Activated CD4-positive, alpha-beta T cell treated with anti-CD3 and anti-CD28 coated beads for 36 hours (primary cell): Measurements from ENCODE around the gene URI1. TPM values are rescaled to one million over a fixed set of nuclear protein-coding genes. Genes with fewer than 3 reads are reported as not detected.
A peak's percentile ranks its signal among the peaks of the same experiment; 100 is the strongest.
"Not testable (repeated sequence)": the region's sequence is repeated elsewhere in the genome, so short reads cannot be mapped to it uniquely, and the experiment has no call there.

Source experiments
- ATAC-seq: fragments of 200-7000 bp; cut with Tn5 transposase; one replicate; pipeline ENCODE4 v1.10.0; 2021; ENCODE audit warnings: mild to moderate bottlenecking, moderate library complexity
- CTCF ChIA-PET: fragments of 350-600 bp; sonication (Branson Sonifier 250); formaldehyde crosslinking; loops from one replicate; lab custom pipeline; 2021; ENCODE audit warnings: antibody characterized with exemption; lab: Charles Lee
- POLR2A ChIA-PET: fragments of 350-600 bp; sonication (Branson Sonifier 250); formaldehyde crosslinking; loops from one replicate; lab custom pipeline; 2021; ENCODE audit warnings: antibody characterized with exemption, inconsistent platforms; lab: Charles Lee
- DNase-seq: peaks from one replicate; pipeline ENCODE4 v3.0.0-alpha.2; 2020
- H3K27ac Mint-ChIP-seq: one replicate; pipeline ENCODE4 v1.8.0; 2021; ENCODE audit warnings: mixed read lengths
- H3K27me3 Mint-ChIP-seq: one replicate; pipeline ENCODE4 v1.8.0; 2021; ENCODE audit warnings: mixed read lengths
- H3K36me3 Mint-ChIP-seq: one replicate; pipeline ENCODE4 v1.8.0; 2021; ENCODE audit warnings: low read depth, mixed read lengths
- H3K4me1 Mint-ChIP-seq: one replicate; pipeline ENCODE4 v1.8.0; 2021; ENCODE audit warnings: mixed read lengths
- H3K4me3 Mint-ChIP-seq: one replicate; pipeline ENCODE4 v1.8.0; 2021; ENCODE audit warnings: mild to moderate bottlenecking, moderate library complexity, mixed read lengths
- H3K9me3 Mint-ChIP-seq: one replicate; pipeline ENCODE4 v1.8.0; 2021; ENCODE audit warnings: low read depth, mixed read lengths
- intact Hi-C, 2 experiments: fragments of 100-400 bp; cut with DNase I in 1 of 2; cut with micrococcal nuclease in 1 of 2; formaldehyde crosslinking; loops; one replicate each; pipeline versions ENCODE4 v1.14.2 to v1.15.1; 2022 to 2024; cut with DNase I, micrococcal nuclease
- total RNA-seq, 2 experiments: library from RNA; stranded (reverse); gene quantifications; one replicate each; pipeline ENCODE4 v1.2.3, GENCODE V29; 2021

The URI1 gene
- total RNA-seq, 2 experiments from 2014 or later: 61.3 to 69.7 TPM

DNA sequence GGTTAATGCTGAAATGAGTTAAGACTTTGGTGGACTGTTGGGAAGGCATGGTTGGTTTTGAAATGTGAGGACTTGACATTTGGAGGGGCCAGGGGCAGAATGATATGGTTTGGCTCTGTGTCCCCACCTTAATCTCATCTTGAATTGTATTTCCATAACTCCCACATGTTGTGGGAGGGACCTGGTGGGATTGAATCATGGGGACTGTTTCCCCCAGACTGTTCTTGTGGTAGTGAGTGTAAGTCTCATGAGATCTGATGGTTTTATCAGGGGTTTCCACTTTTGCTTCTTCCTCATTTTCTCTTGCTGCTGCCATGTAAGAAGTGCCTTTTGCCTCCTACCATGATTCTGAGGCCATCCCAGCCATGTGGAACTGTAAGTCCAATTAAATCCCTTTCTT lies 101.0 kb downstream of the URI1 start:
- DNase-seq, H3K27ac Mint-ChIP-seq, H3K9me3 Mint-ChIP-seq, H3K4me3 Mint-ChIP-seq, H3K4me1 Mint-ChIP-seq, intact Hi-C loops, ATAC-seq, H3K27me3 Mint-ChIP-seq: not testable (repeated sequence)
- H3K36me3 Mint-ChIP-seq: peaks cover 13% of the 10 kb centered on the region
- CTCF ChIA-PET: interaction anchor here (1.1 kb wide), 1 partner anchor 10 kb away, joined by 4 read pairs; no protein-coding TSS in a partner anchor
- POLR2A ChIA-PET: interaction anchor here (0.6 kb wide), 1 partner anchor 18 kb away, joined by 4 read pairs; no protein-coding TSS in a partner anchor

DNA sequence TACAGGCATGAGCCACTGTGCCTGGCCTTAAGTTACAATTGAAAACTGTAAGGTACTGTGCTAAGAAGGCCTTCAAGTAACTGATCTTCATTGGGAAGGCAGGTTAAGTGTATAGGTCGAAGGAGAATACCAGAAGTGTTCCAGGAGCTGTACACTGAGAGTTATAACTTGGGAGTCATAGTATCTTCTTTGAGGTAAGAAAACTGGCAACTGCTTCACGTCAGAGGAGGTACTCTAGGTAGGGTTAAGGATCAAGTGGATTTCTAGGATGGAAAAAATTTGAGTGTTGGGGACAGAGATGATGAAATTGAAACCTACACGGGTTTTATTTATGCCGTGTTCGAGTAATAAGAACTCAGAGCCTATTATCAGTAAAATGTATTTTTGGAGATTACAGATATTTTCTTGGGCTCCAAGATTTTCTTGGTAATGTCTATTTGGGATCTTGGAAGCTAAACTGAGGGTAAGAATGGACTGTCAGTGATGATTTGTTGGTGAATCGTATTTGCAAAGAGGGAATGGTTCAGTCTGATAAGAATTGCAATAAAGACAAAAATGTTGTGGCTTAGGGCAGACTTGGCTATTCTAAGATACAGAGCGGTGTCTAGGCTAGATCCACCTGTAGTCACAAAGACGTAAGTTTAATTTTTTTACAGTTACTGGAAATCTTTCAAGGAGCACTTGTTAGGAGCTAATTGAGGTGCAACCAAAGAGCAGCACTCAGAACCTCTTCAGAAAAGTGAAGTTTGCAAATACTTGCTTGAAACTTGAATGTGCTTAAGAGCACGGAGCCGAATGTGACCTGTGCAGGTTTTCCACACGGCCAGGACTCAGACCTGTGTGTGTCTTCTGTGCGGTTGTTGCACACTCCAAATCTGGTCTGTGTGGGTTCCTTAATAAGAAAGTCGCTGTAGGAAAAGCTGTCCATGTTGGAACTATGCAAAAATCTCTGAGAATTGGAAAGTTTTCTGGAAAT lies 102.5 kb downstream of the URI1 start:
- Mint-ChIP-seq H3K4me3 (no peak overlapping the region), H3K27ac (no peak overlapping the region), H3K36me3 (peaks cover 6% of the 10 kb centered on the region), H3K4me1 (peaks cover 2% of the 10 kb centered on the region), H3K9me3 (peaks cover 2% of the 10 kb centered on the region), H3K27me3 (no peaks in the 10 kb centered on the region)
- DNase-seq (no peak), ATAC-seq (no peak)
- ChIA-PET CTCF (no interaction called here), POLR2A (no interaction called here)
- intact Hi-C loops: no loop called here

DNA sequence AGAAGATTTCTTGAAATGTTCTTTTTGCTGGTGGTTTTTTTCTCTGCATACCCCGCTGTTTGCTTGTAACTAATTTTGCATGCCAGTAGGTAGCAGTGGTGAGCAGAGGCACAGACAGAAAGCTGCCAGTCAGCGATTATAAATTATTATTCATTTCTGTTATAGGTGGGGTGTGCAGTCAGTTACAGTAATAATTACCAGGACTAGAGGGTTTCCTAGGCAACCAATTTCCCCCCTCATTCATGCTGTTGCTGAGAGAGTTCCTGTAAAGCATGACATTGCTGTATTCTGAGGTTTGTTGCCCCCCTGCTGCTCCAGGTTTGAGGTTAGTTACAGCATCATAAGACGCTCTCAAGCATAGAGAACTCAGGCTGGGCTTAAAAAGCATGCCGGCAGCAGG lies 104.5 kb downstream of the URI1 start:
- Mint-ChIP-seq H3K4me1 (peaks cover 2% of the 10 kb centered on the region), H3K36me3 (peaks cover 3% of the 10 kb centered on the region), H3K27me3 (no peaks in the 10 kb centered on the region), H3K9me3 (no peaks in the 10 kb centered on the region), H3K4me3 (no peak overlapping the region), H3K27ac (no peak overlapping the region)
- CTCF ChIA-PET: interaction anchor here (1.0 kb wide), 1 partner anchor 11 kb away, joined by 3 read pairs; no protein-coding TSS in a partner anchor
- DNase-seq (peak; percentile 19), ATAC-seq (peak; percentile 66)
- POLR2A ChIA-PET: no interaction called here
- intact Hi-C loops: no loop called here

DNA sequence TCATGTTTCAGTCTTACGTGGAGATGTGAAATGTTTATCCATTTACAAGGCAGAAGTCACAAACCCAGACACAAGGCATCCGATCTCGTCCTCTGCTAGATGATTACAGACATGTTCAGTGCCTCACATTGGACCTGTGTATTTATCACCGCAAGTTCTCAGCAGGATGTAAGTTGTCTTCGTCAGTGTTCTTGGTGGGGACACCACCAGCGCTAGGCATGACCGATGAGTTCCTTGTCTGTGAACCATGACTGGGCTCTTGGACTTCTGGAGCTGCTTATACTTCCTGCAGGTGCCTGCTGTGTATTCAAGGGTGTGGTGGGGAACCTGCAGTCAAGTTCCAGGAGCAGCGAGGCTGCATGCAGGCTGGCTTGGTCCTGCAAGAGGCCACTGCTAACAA lies 105.4 kb downstream of the URI1 start:
- DNase-seq (no peak), ATAC-seq (no peak)
- ChIA-PET POLR2A (no interaction called here), CTCF (no interaction called here)
- no peaks in the 10 kb centered on the region for H3K27me3 Mint-ChIP-seq
- intact Hi-C loops: no loop called here
- H3K4me1 Mint-ChIP-seq: peaks cover 2% of the 10 kb centered on the region
- H3K9me3 Mint-ChIP-seq: no peaks in the 10 kb centered on the region
- no peak overlapping the region for H3K4me3 Mint-ChIP-seq
- H3K27ac Mint-ChIP-seq: no peak overlapping the region
- H3K36me3 Mint-ChIP-seq: no peaks in the 10 kb centered on the region

DNA sequence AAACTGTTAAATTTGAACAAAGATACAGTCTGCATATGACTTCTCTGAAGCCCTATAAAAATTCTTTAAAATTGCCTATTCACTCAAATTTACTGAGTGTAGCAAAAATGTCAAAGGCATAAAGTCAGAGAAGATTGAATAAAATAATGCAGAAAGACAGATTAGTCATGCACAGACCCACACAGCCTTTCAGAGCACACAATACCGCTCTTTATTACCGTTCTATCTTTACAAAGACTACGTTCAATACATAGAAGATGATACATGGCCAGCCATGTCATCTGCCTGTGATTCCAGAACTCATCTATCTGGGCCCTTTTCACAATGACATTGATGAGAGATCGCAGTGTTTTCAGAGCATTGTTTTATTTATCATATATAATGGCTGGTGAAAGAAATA lies 107.2 kb downstream of the URI1 start:
- H3K36me3 Mint-ChIP-seq: no peaks in the 10 kb centered on the region
- intact Hi-C loops: no loop called here
- ATAC-seq (no peak), DNase-seq (no peak)
- H3K27ac Mint-ChIP-seq: no peak overlapping the region
- ChIA-PET CTCF (interaction anchor here (1.3 kb wide), 1 partner anchor 40 kb away, joined by 3 read pairs; no protein-coding TSS in a partner anchor), POLR2A (no interaction called here)
- H3K9me3 Mint-ChIP-seq: no peaks in the 10 kb centered on the region
- H3K27me3 Mint-ChIP-seq: no peaks in the 10 kb centered on the region
- no peak overlapping the region for H3K4me3 Mint-ChIP-seq
- H3K4me1 Mint-ChIP-seq: peaks cover 2% of the 10 kb centered on the region

DNA sequence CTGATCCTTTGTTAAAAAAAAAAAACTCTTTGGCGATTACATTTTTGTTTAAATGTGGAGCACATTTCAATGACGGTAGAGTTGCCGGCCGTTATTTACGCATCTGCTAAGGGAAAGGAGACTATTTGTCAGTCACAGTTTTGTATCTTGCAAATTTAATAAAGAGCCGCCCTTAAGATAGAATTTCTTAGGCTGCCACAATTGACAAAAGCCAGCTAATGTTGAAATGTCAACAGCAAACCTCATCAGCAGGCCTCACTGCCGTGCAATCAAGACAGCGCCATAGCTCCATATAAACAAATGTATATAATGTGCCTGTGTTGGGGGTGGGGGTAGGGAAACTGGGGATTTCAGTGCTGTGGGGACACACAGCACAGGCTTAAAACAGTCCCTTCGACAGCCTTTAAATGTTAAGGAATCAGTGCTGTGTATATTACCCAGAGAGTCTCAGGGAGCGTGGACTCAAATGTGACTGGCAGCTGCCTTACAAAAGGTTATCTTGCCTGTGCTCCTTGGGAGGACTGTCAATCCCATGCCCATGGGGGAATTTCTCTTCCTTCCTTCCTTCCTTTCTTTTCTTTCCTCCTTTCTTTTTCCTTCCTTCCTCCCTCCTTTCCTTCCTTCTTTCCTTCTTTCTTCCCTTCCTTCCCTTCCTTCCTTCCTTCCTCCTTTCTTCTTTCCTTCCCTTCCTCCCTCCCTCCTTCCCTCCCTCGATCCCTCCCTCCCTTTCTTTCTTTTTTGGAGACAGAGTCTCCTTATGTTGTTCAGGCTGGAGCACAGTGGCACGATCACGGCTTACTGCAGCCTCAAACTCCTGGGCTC lies 108.0 kb downstream of the URI1 start:
- H3K27me3 Mint-ChIP-seq: no peaks in the 10 kb centered on the region
- CTCF ChIA-PET: interaction anchor here (1.3 kb wide), 1 partner anchor 41 kb away, joined by 3 read pairs; no protein-coding TSS in a partner anchor
- H3K4me3 Mint-ChIP-seq: no peak overlapping the region
- intact Hi-C loops: no loop called here
- H3K4me1 Mint-ChIP-seq: peaks cover 2% of the 10 kb centered on the region
- no peaks in the 10 kb centered on the region for H3K9me3 Mint-ChIP-seq
- no peak overlapping the region for H3K27ac Mint-ChIP-seq
- POLR2A ChIA-PET: no interaction called here
- DNase-seq: no peak
- H3K36me3 Mint-ChIP-seq: no peaks in the 10 kb centered on the region
- ATAC-seq: no peak

DNA sequence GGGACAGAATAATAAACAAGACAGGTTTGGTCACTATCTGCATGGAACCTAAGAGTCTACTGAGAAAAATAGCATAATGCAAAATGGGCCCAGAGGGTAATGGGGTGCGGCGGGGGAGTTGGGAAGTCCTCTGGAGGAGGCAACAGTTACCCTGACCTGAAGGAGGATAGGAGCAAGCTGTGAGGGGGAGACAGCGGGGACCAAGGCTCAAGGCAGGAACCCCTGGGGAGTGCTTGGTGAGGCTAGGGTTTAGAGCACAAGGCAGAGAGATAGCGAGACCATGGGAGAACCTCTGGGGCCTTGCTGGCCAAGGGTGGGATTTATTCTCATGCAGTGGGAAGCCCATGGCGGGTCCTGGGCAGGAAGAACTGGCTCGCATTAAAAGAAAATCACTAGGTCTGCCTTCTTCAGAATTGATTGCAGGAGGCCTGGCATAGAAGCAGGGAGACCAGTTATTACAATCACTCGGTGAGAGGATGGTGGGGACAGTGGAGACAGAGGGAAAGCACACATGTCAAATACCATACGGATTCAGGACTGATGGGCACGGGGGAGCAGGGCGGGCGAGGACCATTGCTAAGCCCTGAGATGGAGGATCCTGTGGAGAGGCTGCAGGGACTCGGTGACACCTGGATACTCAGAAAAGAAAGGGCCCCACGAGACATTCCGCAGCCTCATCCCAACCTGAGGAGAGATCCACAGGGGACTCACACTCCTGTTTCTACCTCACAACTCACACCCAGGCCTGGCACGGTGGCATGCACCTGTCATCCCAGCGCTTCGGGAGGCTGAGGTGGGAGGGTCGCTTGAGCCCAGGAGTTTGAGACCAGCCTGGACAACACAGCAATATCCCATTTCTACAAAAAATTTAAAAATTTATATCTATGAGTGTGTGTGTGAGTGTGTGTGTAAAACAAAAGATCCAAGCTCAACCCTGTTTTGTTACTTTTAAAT lies 110.4 kb downstream of the URI1 start:
- H3K27me3 Mint-ChIP-seq: no peaks in the 10 kb centered on the region
- H3K4me3 Mint-ChIP-seq: no peak overlapping the region
- ChIA-PET POLR2A (no interaction called here), CTCF (interaction anchor here (0.7 kb wide), 1 partner anchor 28 kb away, joined by 3 read pairs; no protein-coding TSS in a partner anchor)
- DNase-seq: no peak
- ATAC-seq: no peak
- no peaks in the 10 kb centered on the region for H3K9me3 Mint-ChIP-seq
- H3K36me3 Mint-ChIP-seq: no peaks in the 10 kb centered on the region
- H3K4me1 Mint-ChIP-seq: no peaks in the 10 kb centered on the region
- H3K27ac Mint-ChIP-seq: no peak overlapping the region
- intact Hi-C loops: no loop called here

DNA sequence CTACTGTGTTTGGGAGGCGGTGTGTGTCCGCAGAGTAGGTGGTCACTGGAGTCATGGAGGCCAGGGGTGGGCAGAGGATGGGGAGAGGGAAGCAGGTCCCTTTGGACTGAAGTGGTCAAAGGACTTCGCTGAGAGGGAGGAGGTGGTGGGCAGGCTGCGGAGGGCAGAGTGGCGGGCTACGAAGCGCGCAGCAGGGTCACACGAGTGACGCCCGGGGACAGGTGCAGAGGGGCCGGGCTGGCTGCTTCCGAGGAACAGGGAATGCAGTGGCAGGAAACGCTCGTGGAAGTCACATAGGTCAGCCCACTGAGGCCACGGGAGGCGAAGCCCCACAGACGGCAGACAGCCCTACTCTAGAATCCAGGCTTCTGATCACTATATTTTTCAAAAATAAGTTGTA lies 111.5 kb downstream of the URI1 start:
- Mint-ChIP-seq H3K9me3 (no peaks in the 10 kb centered on the region), H3K27me3 (no peaks in the 10 kb centered on the region), H3K4me1 (no peaks in the 10 kb centered on the region), H3K4me3 (no peak overlapping the region), H3K27ac (no peak overlapping the region), H3K36me3 (no peaks in the 10 kb centered on the region)
- ATAC-seq: no peak
- intact Hi-C loops: no loop called here
- ChIA-PET POLR2A (no interaction called here), CTCF (interaction anchor here (0.7 kb wide), 1 partner anchor 27 kb away, joined by 3 read pairs; no protein-coding TSS in a partner anchor)
- no peak for DNase-seq

DNA sequence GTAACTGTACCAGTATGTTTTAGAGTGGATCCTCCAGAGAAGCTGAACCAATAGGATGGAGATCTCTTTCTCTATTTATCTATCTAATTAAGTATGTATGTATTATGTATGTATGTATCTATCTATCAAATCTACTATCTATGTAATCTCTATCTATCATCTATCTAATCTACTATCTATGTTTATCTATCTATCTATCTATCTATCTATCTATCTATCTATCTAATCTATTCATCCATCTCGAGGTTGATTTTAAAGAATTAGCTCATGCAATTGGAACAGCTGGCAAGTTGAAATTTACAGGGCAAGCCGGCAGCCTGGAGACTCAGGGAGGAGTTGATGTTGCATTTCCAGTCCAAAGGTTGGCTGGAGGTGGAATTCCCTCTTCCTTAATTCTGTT lies 112.2 kb downstream of the URI1 start:
- Mint-ChIP-seq H3K27ac (no peak overlapping the region), H3K27me3 (no peaks in the 10 kb centered on the region), H3K4me1 (no peaks in the 10 kb centered on the region), H3K4me3 (no peak overlapping the region), H3K36me3 (no peaks in the 10 kb centered on the region), H3K9me3 (no peaks in the 10 kb centered on the region)
- POLR2A ChIA-PET: no interaction called here
- DNase-seq: no peak
- intact Hi-C loops: no loop called here
- CTCF ChIA-PET: no interaction called here
- no peak for ATAC-seq

DNA sequence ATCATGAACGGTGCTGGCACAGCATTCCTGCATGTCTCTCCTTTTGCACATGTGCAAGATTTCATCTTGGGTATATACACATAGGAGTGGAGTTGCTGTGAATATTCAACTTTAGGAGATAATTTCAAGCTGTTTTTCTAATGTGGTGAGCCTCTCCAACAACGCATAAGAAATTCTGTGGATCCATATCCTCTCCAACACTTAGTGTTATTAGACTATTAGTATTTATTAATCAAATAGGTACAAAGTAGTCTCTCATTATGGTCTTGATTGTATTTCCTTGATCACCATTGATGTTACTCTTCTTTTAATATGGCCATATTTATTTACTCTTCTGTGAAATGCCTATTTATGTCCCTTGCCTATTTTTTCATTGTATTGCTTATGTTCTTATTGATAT lies 114.5 kb downstream of the URI1 start:
- Mint-ChIP-seq H3K9me3 (no peaks in the 10 kb centered on the region), H3K4me1 (no peaks in the 10 kb centered on the region), H3K27ac (no peak overlapping the region), H3K27me3 (no peaks in the 10 kb centered on the region), H3K36me3 (no peaks in the 10 kb centered on the region), H3K4me3 (no peak overlapping the region)
- POLR2A ChIA-PET: no interaction called here
- intact Hi-C loops: no loop called here
- ATAC-seq: no peak
- no peak for DNase-seq
- CTCF ChIA-PET: interaction anchor here (0.6 kb wide), 1 partner anchor 17 kb away, joined by 3 read pairs; no protein-coding TSS in a partner anchor
